ENCODE data around the gene ATP1B3.

GRCh38 chr3:141859651-141860050 lies 16.8 kb upstream of the ATP1B3 start:
- TF ChIP-seq ZNF3 (CRISPR knock-in tag; IDR thresholded peaks at IDR 0.05) (no peak), ZNF670 (CRISPR knock-in tag; IDR thresholded peaks at IDR 0.05; ENCODE audit: borderline replicate concordance) (no peak), SMAD1 (CRISPR knock-in tag; IDR thresholded peaks at IDR 0.05; ENCODE audit: borderline replicate concordance, low read depth) (no peak), CBFB (CRISPR knock-in tag; IDR thresholded peaks at IDR 0.05) (no peak), ZNF431 (CRISPR knock-in tag; IDR thresholded peaks at IDR 0.05; ENCODE audit: borderline replicate concordance, low read depth) (no peak), MLLT10 (CRISPR knock-in tag; IDR thresholded peaks at IDR 0.05) (no peak), PRPF4 (IDR thresholded peaks at IDR 0.05; ENCODE audit: low read depth, low read length, poor library complexity, severe bottlenecking) (no peak), ZNF432 (CRISPR knock-in tag; IDR thresholded peaks at IDR 0.05; ENCODE audit: borderline replicate concordance) (no peak), SRF (IDR thresholded peaks at IDR 0.05; ENCODE audit: low read depth, low read length) (no peak), AHDC1 (CRISPR knock-in tag; IDR thresholded peaks at IDR 0.05; ENCODE audit: borderline replicate concordance) (no peak), TCF7L2 (IDR thresholded peaks at IDR 0.05; ENCODE audit: low read depth, low read length) (no peak), CTCF (CRISPR knock-in tag; IDR thresholded peaks at IDR 0.05) (no peak), SP1 (IDR thresholded peaks at IDR 0.05) (no peak), SP1 (CRISPR knock-in tag; IDR thresholded peaks at IDR 0.05) (no peak)

Data from HepG2 (cell line).